NT2/D1 (cell line): ENCODE results near the gene MAML2.

Experiments used
- DNase-seq: peaks from one replicate; pipeline ENCODE4 v3.0.0-alpha.2; 2011; ENCODE audit warnings: low read depth, low spot score
- H3K27me3 ChIP-seq: 2 replicates; pipeline ENCODE4 v1.6.0; 2011; ENCODE audit warnings: mild to moderate bottlenecking; ENCODE audit not compliant: insufficient read length, insufficient read depth
- H3K36me3 ChIP-seq: 2 replicates; pipeline ENCODE4 v1.6.1; 2011; ENCODE audit warnings: mild to moderate bottlenecking, low read length, mixed read lengths; ENCODE audit not compliant: insufficient read depth, insufficient read length
- H3K4me1 ChIP-seq: 2 replicates; pipeline ENCODE4 v1.5.1; 2011; ENCODE audit not compliant: insufficient read depth, insufficient read length
- H3K4me3 ChIP-seq: 2 replicates; pipeline ENCODE4 v1.5.1; 2011; ENCODE audit warnings: low read depth; ENCODE audit not compliant: insufficient read length
- H3K9ac ChIP-seq: 2 replicates; pipeline ENCODE4 v1.6.0; 2011; ENCODE audit warnings: low read depth; ENCODE audit not compliant: insufficient read length
- H3K9me3 ChIP-seq: 2 replicates; pipeline ENCODE4 v1.5.1; 2011; ENCODE audit warnings: mild to moderate bottlenecking, low read length; ENCODE audit not compliant: insufficient read depth
- SUZ12 ChIP-seq: IDR thresholded peaks from 2 replicates; pipeline ENCODE4 v1.6.1; 2011; ENCODE audit not compliant: insufficient read length, insufficient read depth; ENCODE audit errors: extremely low read depth
- YY1 ChIP-seq: IDR thresholded peaks from 2 replicates; pipeline ENCODE4 v1.6.1; 2011; ENCODE audit not compliant: insufficient read length, insufficient read depth
- ZNF274 ChIP-seq: IDR thresholded peaks from 2 replicates; pipeline ENCODE4 v1.6.1; 2011; ENCODE audit warnings: mild to moderate bottlenecking, low read depth, low read length

The MAML2 gene

GRCh38 chr11:96384156-96384555 lies 41.2 kb upstream of the MAML2 start:
- no peak for DNase-seq
- Histone ChIP-seq H3K27me3 (no peaks in the 10 kb centered on the region), H3K9me3 (no peaks in the 10 kb centered on the region), H3K4me3 (no peak overlapping the region), H3K9ac (no peak overlapping the region), H3K4me1 (no peaks in the 10 kb centered on the region), H3K36me3 (peaks cover 20% of the 10 kb centered on the region)
- TF ChIP-seq SUZ12 (no peak), ZNF274 (no peak), YY1 (no peak)

- no peaks in the 10 kb centered on the region for H3K27me3 ChIP-seq
- H3K9me3 ChIP-seq = no peaks in the 10 kb centered on the region
- peaks cover 12% of the 10 kb centered on the region for H3K36me3 ChIP-seq
- H3K4me1 ChIP-seq = no peaks in the 10 kb centered on the region
- no peak for DNase-seq
- TF ChIP-seq SUZ12 (no peak), YY1 (no peak), ZNF274 (no peak)
- no peak overlapping the region for H3K4me3 ChIP-seq
- H3K9ac ChIP-seq = no peak overlapping the region
These were observed 33.8 kb upstream of the MAML2 start for GRCh38 chr11:96376796-96377195.

DNA sequence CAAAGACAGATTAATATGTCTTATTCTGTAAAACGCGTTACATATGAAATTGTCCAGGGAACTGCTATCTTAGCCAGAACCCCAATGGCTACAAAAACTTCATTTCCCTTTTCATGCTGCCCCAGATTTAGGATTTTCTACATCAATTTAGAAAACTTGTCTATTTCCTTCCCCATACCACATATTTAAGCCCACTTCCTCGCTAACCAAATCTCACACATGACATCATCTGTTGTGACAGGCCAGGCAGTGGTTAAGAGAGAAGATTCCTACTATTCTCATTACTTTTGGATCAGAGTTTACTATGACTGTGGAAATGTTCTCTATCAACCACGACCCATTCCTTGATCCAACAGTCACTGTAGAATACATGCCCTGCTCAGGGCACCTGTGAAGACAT lies 30.8 kb upstream of the MAML2 start:
- no peak overlapping the region for H3K9ac ChIP-seq
- H3K27me3 ChIP-seq = no peaks in the 10 kb centered on the region
- H3K36me3 ChIP-seq = peaks cover 14% of the 10 kb centered on the region
- H3K4me3 ChIP-seq = no peak overlapping the region
- no peaks in the 10 kb centered on the region for H3K4me1 ChIP-seq
- TF ChIP-seq ZNF274 = no peak
- TF ChIP-seq YY1 = no peak
- TF ChIP-seq SUZ12 = no peak
- DNase-seq = no peak
- no peaks in the 10 kb centered on the region; the same call in 1 of the 2 replicates for H3K9me3 ChIP-seq

GRCh38 chr11:96367342-96367741 lies 24.3 kb upstream of the MAML2 start:
- no peak overlapping the region for H3K4me3 ChIP-seq
- H3K36me3 ChIP-seq = peaks cover 20% of the 10 kb centered on the region
- no peak for DNase-seq
- TF ChIP-seq YY1 = no peak
- no peak for TF ChIP-seq ZNF274
- no peak for TF ChIP-seq SUZ12
- H3K4me1 ChIP-seq = no peaks in the 10 kb centered on the region
- H3K9me3 ChIP-seq = peaks cover 4% of the 10 kb centered on the region; the same call in 1 of the 2 replicates
- no peaks in the 10 kb centered on the region for H3K27me3 ChIP-seq
- no peak overlapping the region for H3K9ac ChIP-seq

- no peak overlapping the region for H3K4me3 ChIP-seq
- TF ChIP-seq YY1 = no peak
- no peak for TF ChIP-seq SUZ12
- TF ChIP-seq ZNF274 = no peak
- no peak overlapping the region for H3K9ac ChIP-seq
- peaks cover 18% of the 10 kb centered on the region for H3K36me3 ChIP-seq
- no peaks in the 10 kb centered on the region for H3K27me3 ChIP-seq
- H3K9me3 ChIP-seq = peaks cover 4% of the 10 kb centered on the region; the same call in 1 of the 2 replicates
- DNase-seq = no peak
- H3K4me1 ChIP-seq = no peaks in the 10 kb centered on the region
These were observed 23.0 kb upstream of the MAML2 start for GRCh38 chr11:96366024-96366423.

DNA sequence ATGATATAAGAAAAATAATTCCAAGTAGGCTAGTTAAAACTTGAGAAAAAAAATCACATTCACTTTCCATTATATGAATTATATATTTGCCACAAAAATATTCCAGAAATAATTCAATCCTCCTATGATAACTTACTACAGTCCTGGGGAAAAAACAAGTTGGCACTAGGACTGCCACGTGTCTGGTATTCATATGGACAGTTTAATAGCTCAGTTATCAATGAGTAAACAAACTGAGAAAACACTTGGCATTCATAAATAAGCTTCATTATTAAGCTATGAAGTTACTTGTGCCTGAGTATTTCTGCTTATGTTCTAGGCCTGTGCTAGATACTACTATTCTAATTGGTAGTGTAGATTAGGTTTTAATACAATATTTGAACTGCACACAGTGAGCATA lies 22.5 kb upstream of the MAML2 start:
- DNase-seq = no peak
- no peaks in the 10 kb centered on the region for H3K4me1 ChIP-seq
- no peak for TF ChIP-seq YY1
- peaks cover 18% of the 10 kb centered on the region for H3K36me3 ChIP-seq
- peaks cover 4% of the 10 kb centered on the region; the same call in 1 of the 2 replicates for H3K9me3 ChIP-seq
- no peak overlapping the region for H3K9ac ChIP-seq
- no peaks in the 10 kb centered on the region for H3K27me3 ChIP-seq
- H3K4me3 ChIP-seq = no peak overlapping the region

DNA sequence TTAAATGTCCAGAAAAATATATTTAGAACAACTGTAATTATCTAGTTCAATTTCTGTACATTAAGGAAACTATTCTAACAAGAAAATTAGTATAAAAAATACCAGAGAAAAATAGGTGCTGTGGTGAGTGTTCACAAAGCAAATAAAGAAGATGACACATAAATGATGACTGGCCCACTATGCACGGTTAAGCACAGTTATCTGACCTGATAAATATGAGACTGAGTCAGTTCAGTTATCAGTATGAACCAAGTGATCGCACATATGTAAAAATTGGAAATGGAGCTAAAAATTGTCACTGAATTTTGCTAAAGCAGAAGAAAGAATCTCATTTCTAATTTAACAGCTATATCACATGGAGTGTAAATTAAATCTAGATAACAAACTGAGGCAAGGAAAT lies 18.8 kb upstream of the MAML2 start:
- H3K9ac ChIP-seq = no peak overlapping the region
- no peaks in the 10 kb centered on the region for H3K4me1 ChIP-seq
- H3K36me3 ChIP-seq = peaks cover 14% of the 10 kb centered on the region
- no peak for DNase-seq
- TF ChIP-seq SUZ12 (no peak), YY1 (no peak), ZNF274 (no peak)
- H3K9me3 ChIP-seq = no peaks in the 10 kb centered on the region
- no peak overlapping the region for H3K4me3 ChIP-seq
- H3K27me3 ChIP-seq = no peaks in the 10 kb centered on the region

GRCh38 chr11:96358321-96358720 lies 15.3 kb upstream of the MAML2 start:
- Histone ChIP-seq H3K9me3 (no peaks in the 10 kb centered on the region), H3K27me3 (no peaks in the 10 kb centered on the region), H3K36me3 (peaks cover 19% of the 10 kb centered on the region), H3K4me1 (no peaks in the 10 kb centered on the region), H3K9ac (no peak overlapping the region), H3K4me3 (no peak overlapping the region)
- TF ChIP-seq YY1 (no peak), ZNF274 (no peak), SUZ12 (no peak)
- no peak for DNase-seq
